MM.1S (cell line): Measurements from ENCODE around the gene UNC5CL.
"Not testable (repeated sequence)": the region's sequence is repeated elsewhere in the genome, so short reads cannot be mapped to it uniquely, and the experiment has no call there.

Experiments
- DNase-seq: peaks from one replicate; pipeline ENCODE4 v3.0.0-alpha.2; 2015
- H2AFZ ChIP-seq: fragments of 300-600 bp; sonication (generic); 2 replicates; pipeline ENCODE4 v1.6.0; 2016; ENCODE audit warnings: antibody characterized with exemption, low read length
- H3F3A ChIP-seq: fragments of 300-600 bp; sonication (generic); 2 replicates; pipeline ENCODE4 v1.6.1; 2016; ENCODE audit warnings: mild to moderate bottlenecking, antibody characterized with exemption, low read length, moderate library complexity, mixed read lengths; ENCODE audit not compliant: insufficient read depth
- H3K27ac ChIP-seq: fragments of 300-600 bp; sonication (generic); 2 replicates; pipeline ENCODE4 v1.5.1; 2016; ENCODE audit warnings: mild to moderate bottlenecking, low read length
- H3K27me3 ChIP-seq: fragments of 300-600 bp; sonication (generic); replicated peaks from 2 replicates; pipeline ENCODE4 v1.6.0; 2016; ENCODE audit warnings: low read length; ENCODE audit not compliant: insufficient read depth
- H3K36me3 ChIP-seq: fragments of 300-600 bp; sonication (generic); replicated peaks from 2 replicates; pipeline ENCODE4 v1.6.1; 2016; ENCODE audit warnings: mild to moderate bottlenecking, low read length, mixed read lengths; ENCODE audit not compliant: insufficient read depth
- H3K4me1 ChIP-seq: fragments of 300-600 bp; sonication (generic); 2 replicates; pipeline ENCODE4 v1.6.1; 2016; ENCODE audit warnings: low read length, mixed read lengths
- H3K4me2 ChIP-seq: fragments of 300-600 bp; sonication (generic); 2 replicates; pipeline ENCODE4 v1.6.0; 2016; ENCODE audit warnings: low read depth, low read length
- H3K4me3 ChIP-seq: fragments of 300-600 bp; sonication (generic); 2 replicates; pipeline ENCODE4 v1.5.1; 2016; ENCODE audit warnings: low read length, mixed read lengths
- H3K79me2 ChIP-seq: fragments of 300-600 bp; sonication (generic); 2 replicates; pipeline ENCODE4 v1.6.1; 2016; ENCODE audit warnings: mixed run types, low read length, mixed read lengths
- H3K9ac ChIP-seq: fragments of 300-600 bp; sonication (generic); 2 replicates; pipeline ENCODE4 v1.6.1; 2016; ENCODE audit warnings: low read length, mixed read lengths
- H3K9me2 ChIP-seq: fragments of 300-600 bp; sonication (generic); replicated peaks from 2 replicates; pipeline ENCODE4 v1.6.1; 2016; ENCODE audit warnings: mild to moderate bottlenecking, low read length, mixed read lengths; ENCODE audit not compliant: insufficient read depth
- H3K9me3 ChIP-seq: fragments of 300-600 bp; sonication (generic); replicated peaks from 2 replicates; pipeline ENCODE4 v1.6.1; 2016; ENCODE audit warnings: mild to moderate bottlenecking, low read length, mixed read lengths; ENCODE audit not compliant: insufficient read depth
- H4K20me1 ChIP-seq: fragments of 300-600 bp; sonication (generic); 2 replicates; pipeline ENCODE4 v1.6.1; 2016; ENCODE audit warnings: mild to moderate bottlenecking, low read length, moderate library complexity, mixed read lengths; ENCODE audit not compliant: insufficient read depth
- EZH2 ChIP-seq: fragments of 300-600 bp; sonication (generic); optimal IDR thresholded peaks from 2 replicates; pipeline ENCODE3; 2017; ENCODE audit warnings: low read depth, mild to moderate bottlenecking, antibody characterized with exemption, low read length, mixed read lengths
- EZH2phosphoT487 ChIP-seq: fragments of 300-600 bp; sonication (generic); IDR thresholded peaks from 2 replicates; pipeline ENCODE4 v1.6.1; 2018; ENCODE audit warnings: antibody characterized with exemption, low read length
- TF ChIP-seq, protein P1 (sequence below): fragments of 300-600 bp; sonication (generic); IDR thresholded peaks from 2 replicates; pipeline ENCODE4 v1.5.1; 2016; ENCODE audit warnings: antibody characterized with exemption, low read length, mixed read lengths

Gene UNC5CL

DNA sequence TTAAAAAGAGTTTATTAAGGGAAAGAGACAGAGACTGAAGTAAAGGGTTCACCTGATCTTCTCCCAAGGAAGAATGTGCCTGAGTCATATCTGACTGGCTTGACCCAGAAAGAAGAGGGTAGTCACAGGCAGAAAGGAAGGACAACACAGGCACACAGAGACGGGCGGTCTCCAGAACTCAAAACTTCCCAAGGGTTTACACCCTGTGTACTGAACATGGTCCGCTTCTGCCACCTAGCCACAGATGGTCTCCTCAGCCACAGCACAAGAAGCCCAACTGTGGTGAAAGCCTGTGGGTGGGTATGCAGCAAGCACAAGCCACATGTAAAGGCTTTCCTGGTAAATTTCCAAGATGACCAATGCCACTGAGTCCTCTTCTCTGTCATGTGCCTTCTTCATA lies 17.2 kb downstream of the UNC5CL start:
- H3F3A ChIP-seq: peaks cover 3% of the 10 kb centered on the region
- peaks cover 3% of the 10 kb centered on the region; the same call in 1 of the 2 replicates for H3K4me1 ChIP-seq
- no peak overlapping the region for H3K9ac ChIP-seq
- no peaks in the 10 kb centered on the region for H4K20me1 ChIP-seq
- H3K9me2 ChIP-seq: no peaks in the 10 kb centered on the region
- no peak overlapping the region for H2AFZ ChIP-seq
- no peaks in the 10 kb centered on the region for H3K36me3 ChIP-seq
- no peaks in the 10 kb centered on the region for H3K79me2 ChIP-seq
- H3K4me2 ChIP-seq: no peak overlapping the region
- no peak overlapping the region for H3K4me3 ChIP-seq
- H3K9me3 ChIP-seq: no peaks in the 10 kb centered on the region
- H3K27me3 ChIP-seq: no peaks in the 10 kb centered on the region
- no peak for DNase-seq
- H3K27ac ChIP-seq: no peak overlapping the region
- TF ChIP-seq EZH2phosphoT487: no peak
- TF ChIP-seq, protein P1, sequence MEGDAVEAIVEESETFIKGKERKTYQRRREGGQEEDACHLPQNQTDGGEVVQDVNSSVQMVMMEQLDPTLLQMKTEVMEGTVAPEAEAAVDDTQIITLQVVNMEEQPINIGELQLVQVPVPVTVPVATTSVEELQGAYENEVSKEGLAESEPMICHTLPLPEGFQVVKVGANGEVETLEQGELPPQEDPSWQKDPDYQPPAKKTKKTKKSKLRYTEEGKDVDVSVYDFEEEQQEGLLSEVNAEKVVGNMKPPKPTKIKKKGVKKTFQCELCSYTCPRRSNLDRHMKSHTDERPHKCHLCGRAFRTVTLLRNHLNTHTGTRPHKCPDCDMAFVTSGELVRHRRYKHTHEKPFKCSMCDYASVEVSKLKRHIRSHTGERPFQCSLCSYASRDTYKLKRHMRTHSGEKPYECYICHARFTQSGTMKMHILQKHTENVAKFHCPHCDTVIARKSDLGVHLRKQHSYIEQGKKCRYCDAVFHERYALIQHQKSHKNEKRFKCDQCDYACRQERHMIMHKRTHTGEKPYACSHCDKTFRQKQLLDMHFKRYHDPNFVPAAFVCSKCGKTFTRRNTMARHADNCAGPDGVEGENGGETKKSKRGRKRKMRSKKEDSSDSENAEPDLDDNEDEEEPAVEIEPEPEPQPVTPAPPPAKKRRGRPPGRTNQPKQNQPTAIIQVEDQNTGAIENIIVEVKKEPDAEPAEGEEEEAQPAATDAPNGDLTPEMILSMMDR: no peak
- no peak for TF ChIP-seq EZH2

DNA sequence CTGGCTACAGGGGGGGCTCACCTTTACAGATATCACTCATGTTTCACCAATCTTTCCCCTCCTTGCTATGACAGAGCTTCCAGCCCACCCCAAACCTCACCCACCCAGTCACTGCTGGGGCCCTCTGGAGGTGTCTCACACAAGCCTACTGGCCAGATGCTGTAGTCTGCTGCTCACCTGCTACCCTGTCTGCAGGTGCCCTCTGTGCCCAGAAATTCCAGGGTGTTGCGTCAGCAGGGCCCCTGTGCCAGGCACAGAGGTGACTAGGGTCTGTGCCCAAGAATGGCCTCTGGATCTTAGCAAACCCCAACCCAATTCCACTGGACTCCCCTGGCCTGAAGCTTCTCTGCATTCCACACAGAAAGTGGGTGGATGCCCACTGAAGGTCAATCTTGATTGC lies 21.4 kb downstream of the UNC5CL start:
- Histone ChIP-seq H3K9me2 (no peaks in the 10 kb centered on the region), H4K20me1 (no peaks in the 10 kb centered on the region), H3K27me3 (no peaks in the 10 kb centered on the region), H2AFZ (no peak overlapping the region), H3K27ac (no peak overlapping the region), H3F3A (no peaks in the 10 kb centered on the region), H3K4me3 (no peak overlapping the region), H3K9me3 (no peaks in the 10 kb centered on the region), H3K4me2 (no peak overlapping the region), H3K79me2 (no peaks in the 10 kb centered on the region), H3K4me1 (no peaks in the 10 kb centered on the region), H3K36me3 (no peaks in the 10 kb centered on the region), H3K9ac (no peak overlapping the region)
- no peak for DNase-seq
- no peak for TF ChIP-seq EZH2
- TF ChIP-seq, protein P1: no peak
- TF ChIP-seq EZH2phosphoT487: no peak

DNA sequence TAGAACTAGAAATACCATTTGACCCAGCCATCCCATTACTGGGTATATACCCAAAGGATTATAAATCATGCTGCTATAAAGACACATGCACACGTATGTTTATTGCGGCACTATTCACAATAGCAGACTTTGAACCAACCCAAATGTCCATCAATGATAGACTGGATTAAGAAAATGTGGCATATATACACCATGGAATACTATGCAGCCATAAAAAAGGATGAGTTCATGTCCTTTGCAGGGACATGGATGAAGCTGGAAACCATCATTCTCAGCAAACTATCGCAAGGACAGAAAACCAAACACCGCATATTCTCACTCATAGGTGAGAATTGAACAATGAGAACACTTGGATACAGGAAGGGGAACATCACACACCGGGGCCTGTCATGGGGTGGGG lies 23.2 kb downstream of the UNC5CL start:
- H3K4me1 ChIP-seq, H2AFZ ChIP-seq, H3K4me3 ChIP-seq, H3K4me2 ChIP-seq, H3K79me2 ChIP-seq, H4K20me1 ChIP-seq, H3K9ac ChIP-seq, H3K9me3 ChIP-seq, H3K27ac ChIP-seq, H3F3A ChIP-seq, H3K27me3 ChIP-seq, H3K36me3 ChIP-seq, DNase-seq, H3K9me2 ChIP-seq: not testable (repeated sequence)

DNA sequence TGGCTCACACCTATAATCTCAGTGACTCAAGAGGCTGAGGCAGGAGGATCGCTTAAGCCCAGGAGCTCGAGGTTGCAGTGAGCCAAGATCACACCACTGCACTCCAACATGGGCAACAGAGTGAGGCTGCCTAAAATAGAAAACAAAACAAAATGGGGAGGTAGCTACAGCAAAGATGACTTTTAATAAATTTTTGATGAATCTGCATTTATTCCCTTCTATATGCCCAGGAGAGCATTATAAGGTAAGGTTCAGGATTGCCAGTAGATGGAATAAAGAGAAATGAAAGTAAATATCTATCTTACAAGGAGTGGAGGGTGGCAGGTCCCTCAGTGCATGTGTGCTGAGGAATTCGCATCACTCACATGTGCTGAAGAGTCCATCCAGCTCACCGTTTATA lies 24.2 kb downstream of the UNC5CL start:
- Histone ChIP-seq H3F3A (no peaks in the 10 kb centered on the region), H3K9me3 (no peaks in the 10 kb centered on the region), H3K4me1 (no peaks in the 10 kb centered on the region), H3K27me3 (no peaks in the 10 kb centered on the region), H3K4me3 (no peak overlapping the region), H3K36me3 (no peaks in the 10 kb centered on the region), H3K9me2 (no peaks in the 10 kb centered on the region), H3K4me2 (no peak overlapping the region), H3K9ac (no peak overlapping the region), H3K79me2 (no peaks in the 10 kb centered on the region), H4K20me1 (no peaks in the 10 kb centered on the region), H2AFZ (no peak overlapping the region), H3K27ac (no peak overlapping the region)
- no peak for DNase-seq
- TF ChIP-seq, protein P1: no peak
- no peak for TF ChIP-seq EZH2
- no peak for TF ChIP-seq EZH2phosphoT487
